ENCODE measurements around the gene CAPN14.

DNA sequence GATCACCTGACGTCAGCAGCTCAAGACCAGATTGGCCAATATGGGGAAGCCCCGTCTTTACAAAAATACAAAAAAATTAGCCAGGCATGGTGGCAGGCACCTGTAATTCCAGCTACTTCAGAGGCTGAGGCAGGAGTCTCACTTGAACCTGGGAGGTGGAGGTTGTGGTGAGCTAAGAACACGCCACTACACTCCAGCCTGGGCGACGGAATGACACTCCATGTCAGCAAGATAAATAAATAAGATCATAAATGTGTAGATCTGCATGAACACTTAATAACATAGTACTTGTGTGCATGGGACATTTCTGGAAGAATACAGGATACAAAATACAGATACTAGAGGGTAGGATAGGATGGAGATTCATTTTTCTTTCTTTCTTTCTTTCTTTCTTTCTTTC is 25.7 kb upstream of the CAPN14 start:
- TF ChIP-seq, protein P1, sequence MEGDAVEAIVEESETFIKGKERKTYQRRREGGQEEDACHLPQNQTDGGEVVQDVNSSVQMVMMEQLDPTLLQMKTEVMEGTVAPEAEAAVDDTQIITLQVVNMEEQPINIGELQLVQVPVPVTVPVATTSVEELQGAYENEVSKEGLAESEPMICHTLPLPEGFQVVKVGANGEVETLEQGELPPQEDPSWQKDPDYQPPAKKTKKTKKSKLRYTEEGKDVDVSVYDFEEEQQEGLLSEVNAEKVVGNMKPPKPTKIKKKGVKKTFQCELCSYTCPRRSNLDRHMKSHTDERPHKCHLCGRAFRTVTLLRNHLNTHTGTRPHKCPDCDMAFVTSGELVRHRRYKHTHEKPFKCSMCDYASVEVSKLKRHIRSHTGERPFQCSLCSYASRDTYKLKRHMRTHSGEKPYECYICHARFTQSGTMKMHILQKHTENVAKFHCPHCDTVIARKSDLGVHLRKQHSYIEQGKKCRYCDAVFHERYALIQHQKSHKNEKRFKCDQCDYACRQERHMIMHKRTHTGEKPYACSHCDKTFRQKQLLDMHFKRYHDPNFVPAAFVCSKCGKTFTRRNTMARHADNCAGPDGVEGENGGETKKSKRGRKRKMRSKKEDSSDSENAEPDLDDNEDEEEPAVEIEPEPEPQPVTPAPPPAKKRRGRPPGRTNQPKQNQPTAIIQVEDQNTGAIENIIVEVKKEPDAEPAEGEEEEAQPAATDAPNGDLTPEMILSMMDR (IDR thresholded peaks at IDR 0.05), result no peak
- no peak for TF ChIP-seq POLR2A (IDR thresholded peaks at IDR 0.05)

Data from gastroesophageal sphincter (tissue), 3 donors.